ENCODE data around the gene DCAF10.
A peak's percentile ranks its signal among the peaks of the same experiment; 100 is the strongest.
"Not testable (repeated sequence)": the region's sequence is repeated elsewhere in the genome, so short reads cannot be mapped to it uniquely, and the experiment has no call there.

Gene DCAF10, protein sequence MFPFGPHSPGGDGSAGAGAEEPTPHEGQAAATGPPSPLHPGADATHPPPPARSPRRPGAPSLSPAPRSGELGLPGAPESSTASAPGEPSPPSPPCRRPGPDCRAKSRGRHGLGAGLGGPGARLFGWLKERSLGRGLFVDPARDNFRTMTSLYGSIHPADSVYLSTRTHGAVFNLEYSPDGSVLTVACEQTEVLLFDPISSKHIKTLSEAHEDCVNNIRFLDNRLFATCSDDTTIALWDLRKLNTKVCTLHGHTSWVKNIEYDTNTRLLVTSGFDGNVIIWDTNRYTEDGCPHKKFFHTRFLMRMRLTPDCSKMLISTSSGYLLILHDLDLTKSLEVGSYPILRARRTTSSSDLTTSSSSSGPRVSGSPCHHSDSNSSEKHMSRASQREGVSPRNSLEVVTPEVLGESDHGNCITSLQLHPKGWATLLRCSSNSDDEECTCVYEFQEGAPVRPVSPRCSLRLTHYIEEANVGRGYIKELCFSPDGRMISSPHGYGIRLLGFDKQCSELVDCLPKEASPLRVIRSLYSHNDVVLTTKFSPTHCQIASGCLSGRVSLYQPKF

DNA sequence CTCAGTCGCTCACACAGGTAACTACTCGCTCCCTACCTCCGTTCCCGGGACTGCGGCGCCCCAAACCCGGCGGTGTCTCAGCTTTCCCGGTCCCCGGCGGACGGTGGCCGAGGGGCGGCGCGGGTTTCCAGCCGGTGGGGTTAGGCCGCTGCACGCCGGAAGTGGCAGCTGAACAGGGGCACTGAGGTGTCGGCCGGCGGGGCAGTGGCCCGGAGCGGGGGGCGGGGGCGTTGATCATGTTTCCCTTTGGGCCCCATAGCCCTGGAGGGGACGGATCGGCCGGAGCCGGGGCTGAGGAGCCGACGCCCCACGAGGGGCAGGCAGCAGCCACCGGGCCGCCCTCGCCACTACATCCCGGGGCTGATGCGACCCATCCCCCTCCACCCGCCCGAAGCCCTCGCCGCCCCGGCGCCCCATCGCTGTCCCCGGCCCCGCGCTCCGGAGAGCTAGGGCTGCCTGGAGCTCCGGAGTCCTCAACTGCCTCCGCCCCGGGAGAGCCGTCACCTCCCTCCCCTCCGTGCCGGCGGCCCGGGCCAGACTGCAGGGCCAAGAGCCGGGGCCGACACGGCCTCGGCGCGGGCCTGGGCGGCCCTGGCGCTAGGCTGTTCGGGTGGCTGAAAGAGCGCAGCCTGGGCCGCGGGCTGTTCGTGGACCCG is at the start of gene DCAF10:
Gene DCAF10 (plus strand): TSS at position 167 of the 656 bp plus-strand sequence. CDS start 70 bp downstream, at position 237.
- peak; percentile 80 to 81 for DNase-seq (ENCODE audit: low read depth in 2 of 2)

DNA sequence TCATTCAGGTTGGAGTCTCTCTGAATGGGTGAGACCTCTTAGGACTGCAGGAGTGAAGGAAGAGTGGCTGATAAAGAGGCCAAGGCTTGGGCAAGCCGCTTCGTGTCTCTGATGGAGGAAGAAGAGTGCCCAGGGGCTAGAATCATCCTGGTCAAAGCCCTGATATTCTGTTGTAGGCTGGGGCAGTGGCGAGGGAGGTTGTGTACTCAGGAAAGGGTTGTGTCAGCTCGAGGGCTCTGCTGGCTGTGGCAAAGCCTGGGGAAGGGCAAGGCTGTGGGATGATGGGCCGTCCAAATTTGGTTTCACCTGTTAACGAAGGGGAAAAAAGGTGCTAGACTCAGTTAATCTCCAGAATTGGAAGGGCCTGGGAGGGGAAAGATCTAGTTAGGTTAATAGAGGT is 49.4 kb upstream of the DCAF10 start:
- no peak for DNase-seq (ENCODE audit: low read depth in 2 of 2)

DNA sequence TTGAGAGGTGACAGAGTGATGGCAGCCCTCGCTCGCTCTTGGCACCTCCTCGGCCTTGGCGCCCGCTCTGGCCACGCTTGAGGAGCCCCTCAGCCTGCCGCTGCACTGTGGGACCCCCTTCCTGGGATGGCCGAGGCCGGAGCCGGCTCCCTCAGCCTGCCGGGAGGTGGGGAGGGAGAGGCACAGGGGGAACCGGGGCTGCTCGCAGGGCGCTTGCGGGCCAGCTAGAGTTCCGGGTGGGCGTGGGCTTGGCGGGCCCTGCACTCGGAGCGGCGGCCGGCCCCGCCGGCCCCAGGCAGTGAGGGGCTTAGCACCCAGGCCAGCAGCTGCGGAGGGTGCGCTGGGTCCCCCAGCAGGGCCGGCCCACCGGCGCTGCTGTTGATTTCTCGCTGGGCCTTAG is 48.9 kb upstream of the DCAF10 start:
- not testable (repeated sequence) for DNase-seq (ENCODE audit: low read depth in 2 of 2)

DNA sequence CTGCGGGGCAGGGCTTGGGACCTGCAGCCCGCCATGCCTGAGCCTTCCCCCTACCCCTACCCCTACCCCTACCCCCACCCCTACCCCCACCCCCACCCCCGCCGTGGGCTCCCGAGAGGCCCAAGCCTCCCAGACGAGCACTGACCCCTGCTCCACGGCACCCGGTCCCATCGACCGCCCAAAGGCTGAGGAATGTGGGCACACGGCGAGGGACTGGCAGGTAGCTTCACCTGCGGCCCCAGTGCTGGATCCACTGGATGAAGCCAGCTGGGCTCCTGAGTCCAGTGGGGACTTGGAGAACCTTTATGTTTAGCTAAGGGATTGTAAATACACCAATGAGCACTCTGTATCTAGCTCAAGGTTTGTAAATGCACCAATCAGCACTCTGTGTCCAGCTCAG is 48.5 kb upstream of the DCAF10 start:
- DNase-seq (ENCODE audit: low read depth in 2 of 2): not testable (repeated sequence)

DNA sequence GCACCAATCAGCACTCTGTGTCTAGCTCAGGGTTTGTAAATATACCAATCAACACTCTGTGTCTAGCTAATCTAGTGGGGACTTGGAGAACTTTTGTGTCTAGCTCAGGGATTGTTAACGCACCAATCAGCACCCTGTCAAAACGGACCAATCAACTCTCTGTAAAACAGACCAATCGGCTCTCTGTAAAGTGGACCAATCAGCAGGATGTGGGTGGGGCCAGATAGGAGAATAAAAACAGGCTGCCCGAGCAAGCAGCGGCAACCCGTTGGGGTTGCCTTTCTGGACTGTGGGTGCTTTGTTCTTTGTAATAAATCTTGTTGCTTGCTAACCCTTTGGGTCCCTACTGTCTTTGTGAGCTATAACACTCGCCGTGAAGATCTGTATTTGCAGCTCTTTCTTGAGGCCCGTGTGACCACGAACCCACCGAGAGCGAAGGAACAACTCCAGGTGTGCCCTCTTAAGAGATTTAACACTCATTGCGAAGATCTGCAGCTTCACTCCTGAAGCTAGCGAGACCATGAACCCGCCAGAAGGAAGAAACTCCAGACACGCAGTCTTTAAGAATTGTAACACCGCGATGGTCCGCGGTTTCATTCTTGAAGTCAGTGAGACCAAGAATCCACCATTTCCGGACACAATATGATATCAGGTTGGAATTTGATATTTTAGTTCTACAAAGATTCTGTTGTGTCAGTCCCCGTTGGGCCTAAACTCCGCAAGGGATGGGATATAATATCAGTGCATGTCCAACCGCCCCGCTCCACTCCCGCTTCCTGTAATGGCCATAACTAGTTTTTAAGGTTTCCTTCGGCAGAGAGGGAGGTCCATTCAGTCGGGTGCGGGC is 47.7 kb upstream of the DCAF10 start:
- DNase-seq (ENCODE audit: low read depth in 2 of 2): no peak

DNA sequence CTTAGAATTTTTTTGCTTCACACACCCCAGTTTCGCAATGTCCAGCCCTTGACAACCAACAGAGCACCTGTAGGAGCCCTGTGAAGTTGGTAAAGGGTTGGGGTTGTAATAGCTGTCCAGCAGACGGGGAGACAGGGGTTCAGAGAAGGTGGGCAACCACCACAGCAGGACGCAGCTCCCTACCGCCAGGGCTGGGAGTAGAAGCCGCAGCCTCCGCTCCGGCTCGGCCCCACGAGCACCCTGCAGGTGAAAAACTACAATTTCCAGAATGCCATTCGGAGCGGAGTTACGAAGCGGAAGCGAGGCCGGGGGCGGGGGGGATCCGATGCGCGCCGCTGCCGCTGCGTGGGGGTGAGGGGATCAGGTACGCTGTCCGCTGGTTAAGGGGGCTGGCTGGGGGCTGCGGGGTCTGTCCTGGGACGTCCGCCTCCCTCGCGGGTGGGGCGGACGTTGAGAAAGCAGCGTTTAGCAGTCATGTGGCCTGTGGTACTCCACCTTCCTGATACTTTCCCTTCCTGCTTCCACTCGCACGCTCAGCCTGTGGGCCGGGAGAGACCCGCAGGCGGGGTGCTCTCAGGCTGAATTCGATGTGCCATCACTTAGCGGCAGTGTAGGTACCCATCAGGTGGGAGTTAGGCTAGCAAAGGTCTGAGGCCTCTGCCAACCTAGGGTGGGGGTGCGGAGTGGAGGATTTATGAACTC is 47.0 kb upstream of the DCAF10 start, which contains the start of gene TRMT10B:
Gene TRMT10B (plus strand): TSS at position 317 of the 702 bp plus-strand sequence. CDS start 8,127 bp downstream, outside the sequence.
- peak; percentile 20 to 32 for DNase-seq (ENCODE audit: low read depth in 2 of 2)

DNA sequence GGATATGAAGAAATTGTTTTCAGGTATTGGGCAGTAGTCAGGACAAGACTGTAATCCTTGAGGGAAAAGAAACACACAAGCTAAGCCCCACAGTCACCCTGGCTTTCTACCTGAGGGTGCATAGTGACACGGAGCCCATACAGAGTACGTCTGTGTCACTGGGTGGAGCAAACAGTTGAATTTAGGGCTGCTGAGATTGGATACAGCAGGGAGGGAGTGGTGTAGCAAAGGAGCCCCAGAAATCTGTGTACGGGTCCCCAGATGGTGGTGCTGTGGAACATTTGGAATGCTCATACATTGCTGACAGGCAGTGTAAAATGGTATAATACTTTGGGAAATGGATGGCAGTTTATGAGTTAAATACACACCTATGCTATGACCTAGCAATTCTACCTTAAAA is 41.9 kb upstream of the DCAF10 start:
- DNase-seq (ENCODE audit: low read depth in 2 of 2): no peak

DNA sequence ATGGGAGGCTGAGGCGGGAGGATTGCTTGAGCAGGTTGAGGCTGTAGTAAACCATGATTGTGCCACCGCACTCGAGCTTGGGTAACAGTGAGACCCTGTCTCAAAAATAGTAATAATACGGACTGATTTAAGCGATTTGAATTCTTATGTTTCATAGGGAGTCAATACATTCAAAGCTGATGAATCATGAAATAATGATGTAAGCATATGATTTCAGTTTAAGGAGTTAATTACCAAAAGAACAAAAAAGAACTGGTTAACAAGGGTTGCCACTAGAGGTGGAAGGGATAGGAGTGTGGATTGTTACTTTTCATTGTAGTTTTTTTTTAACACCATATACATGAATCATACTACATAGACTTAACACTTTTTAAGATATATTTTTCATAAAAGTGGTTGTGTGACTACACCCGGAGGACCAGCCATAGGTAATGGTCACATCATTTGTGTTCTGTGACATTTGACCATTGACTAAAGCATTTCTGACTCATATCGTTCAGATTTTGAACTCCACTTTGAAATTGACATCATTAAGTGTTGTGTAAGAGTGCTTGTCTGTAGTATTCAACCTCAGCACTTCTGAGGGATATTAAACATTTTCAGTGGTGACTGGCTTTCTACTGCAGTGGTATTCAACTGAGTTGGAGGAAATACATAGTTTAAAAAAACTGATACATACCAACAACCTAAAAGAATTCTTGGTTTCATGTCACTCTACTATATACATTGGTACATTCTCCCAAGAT is 40.0 kb upstream of the DCAF10 start:
- DNase-seq (ENCODE audit: low read depth in 2 of 2): no peak

DNA sequence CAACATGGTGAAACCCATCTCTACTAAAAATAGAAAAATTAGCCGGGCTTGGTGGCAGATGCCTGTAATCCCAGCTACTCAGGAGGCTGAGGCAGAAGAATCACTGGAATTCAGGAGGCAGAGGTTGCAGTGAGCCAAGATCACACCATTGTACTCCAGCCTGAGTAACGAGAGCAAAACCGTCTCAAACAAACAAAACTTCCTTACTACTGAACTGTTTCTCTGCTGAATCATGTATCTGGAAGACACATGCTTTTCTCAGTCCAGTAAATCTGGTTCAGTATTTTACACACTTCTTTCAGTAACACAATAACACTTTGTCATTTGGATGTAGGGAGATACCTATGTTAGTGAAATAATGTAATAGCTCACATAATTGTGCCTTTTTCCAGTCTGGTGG is 39.1 kb upstream of the DCAF10 start:
- no peak for DNase-seq (ENCODE audit: low read depth in 2 of 2)

DNA sequence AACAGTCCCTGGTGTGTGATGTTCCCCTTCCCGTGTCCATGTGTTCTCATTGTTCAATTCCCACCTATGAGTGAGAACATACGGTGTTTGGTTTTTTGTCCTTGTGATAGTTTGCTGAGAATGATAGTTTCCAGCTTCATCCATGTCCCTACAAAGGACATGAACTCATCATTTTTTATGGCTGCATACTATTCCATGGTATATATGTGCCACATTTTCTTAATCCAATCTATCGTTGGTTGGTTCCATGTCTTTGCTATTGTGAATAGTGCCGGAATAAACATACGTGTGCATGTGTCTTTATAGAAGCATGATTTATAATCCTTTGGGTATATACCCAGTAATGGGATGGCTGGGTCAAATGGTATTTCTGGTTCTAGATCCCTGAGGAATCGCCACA is 35.3 kb upstream of the DCAF10 start:
- not testable (repeated sequence) for DNase-seq (ENCODE audit: low read depth in 2 of 2)

DNA sequence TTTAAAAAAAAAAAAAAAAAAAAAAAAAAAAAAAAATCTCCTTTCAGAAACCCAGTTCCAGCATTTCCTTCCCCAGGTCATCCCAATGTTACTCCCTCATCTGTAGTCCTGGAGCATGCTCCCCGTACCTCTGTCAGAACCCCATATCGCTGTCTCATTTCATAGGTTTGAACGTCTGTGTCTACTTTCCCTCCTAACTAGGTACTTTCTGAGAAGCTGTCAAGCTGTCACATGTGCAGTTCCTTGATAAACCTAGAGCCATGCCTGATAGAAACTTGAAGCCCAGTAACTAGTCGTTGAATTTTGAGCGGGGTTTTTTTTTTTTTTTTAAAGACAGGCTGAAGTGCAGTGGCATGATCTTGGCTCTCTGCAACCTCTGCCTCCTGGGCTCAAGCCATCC is 31.3 kb upstream of the DCAF10 start:
- DNase-seq (ENCODE audit: low read depth in 2 of 2): no peak

DNA sequence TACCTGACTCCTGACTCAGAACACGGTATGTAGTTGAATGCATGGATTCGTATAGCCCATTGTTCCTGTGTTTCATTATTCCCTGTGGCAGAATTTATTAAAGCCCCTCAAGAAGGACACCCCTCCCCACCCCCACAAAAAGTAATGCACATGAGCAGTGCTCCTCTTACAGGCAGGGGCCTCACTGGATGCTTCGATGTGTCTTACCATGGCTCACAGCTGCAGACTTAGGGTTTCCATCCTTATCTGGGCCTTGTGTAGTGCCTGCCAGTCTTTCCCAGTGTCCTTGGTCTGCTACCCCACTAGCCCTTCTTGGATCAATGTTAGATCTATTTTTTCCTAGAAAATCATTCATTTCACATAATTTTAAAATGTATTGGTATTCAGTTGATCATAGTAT is 30.6 kb upstream of the DCAF10 start:
- no peak for DNase-seq (ENCODE audit: low read depth in 2 of 2)

DNA sequence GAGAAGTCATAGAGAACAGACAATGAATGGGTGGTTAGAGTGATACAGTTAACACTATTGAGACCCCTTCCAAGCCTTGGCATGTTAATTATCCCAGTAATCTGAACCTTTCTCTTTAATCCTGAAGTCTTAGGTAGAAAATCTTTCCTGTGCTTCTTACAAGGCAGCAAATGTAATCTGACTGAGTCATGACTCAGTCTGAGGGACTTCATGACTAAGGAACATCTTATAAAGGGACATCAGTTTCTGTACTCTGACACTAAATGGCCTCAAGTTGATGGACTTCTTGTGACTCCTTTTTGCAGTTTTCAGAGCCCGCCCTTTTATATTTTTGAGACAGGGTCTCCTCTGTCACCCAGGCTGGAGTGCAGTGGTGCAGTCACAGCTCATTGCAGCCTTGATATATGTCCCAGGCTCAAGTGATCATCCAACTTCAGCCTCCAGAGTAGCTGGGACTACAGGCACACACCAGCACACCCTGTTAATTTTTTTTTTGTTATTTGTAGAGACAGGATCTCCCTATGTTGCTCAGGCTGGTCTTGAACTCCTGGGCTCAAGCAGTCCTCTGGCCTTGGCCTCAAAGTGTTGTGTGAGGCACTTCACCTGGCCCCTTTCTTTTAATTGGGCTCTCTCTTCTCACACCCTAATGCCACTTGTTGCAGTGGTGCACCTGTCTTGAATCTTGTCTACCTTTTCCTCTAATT is 25.2 kb upstream of the DCAF10 start:
- DNase-seq (ENCODE audit: low read depth in 2 of 2): no peak

DNA sequence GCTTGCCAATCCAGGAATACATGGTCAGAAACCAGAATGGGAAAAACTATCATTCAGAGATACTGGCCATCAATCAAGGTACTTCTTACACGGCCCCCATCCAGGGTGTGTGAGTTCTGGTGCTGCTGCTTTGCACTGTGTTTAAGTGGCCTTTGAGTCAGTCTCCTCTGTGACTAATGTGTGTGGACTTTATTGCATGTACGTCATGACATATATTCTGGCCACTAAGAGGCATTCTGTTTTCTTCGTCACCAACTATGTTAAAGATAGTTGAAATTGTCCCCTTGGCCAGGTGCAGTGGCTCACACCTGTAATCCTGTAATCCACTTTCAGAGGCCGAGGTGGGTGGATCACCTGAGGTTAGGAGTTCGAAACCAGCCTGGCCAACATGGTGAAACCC is 24.3 kb upstream of the DCAF10 start:
- DNase-seq (ENCODE audit: low read depth in 2 of 2): no peak

DNA sequence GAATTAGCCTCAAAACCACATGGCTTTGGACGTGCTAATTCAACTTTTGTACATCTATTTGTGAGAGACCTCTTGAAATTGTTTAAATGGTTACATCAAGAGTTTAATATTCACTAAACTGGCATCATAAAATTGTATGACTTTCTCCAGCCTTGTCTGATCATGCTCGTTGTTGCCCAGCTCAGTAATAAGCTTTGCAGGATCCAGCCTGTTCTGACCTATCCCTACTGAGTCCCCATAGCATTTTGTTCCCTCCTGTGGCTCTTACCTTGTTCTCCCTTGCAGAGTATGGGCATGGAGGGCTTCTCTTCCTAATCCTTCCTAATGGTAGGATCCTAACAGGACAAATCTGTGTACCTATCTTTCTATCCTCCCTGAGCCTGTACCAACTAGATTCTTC is 22.1 kb upstream of the DCAF10 start:
- DNase-seq (ENCODE audit: low read depth in 2 of 2): no peak

DNA sequence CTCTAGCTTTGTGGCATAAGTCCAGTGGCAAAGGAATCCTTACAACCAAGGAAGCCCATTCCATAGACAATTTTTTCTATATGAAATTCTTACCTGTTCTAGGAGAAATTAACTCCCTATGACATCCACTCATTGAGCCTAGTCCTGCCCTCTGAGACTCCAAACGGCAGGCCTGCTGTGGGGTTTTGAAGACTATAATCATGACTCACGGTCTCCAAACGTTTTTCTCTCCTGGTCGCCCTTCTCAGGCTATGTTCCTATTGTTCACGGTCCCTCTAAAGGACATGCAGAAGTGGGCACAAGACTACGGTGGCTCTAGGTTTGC is 16.3 kb upstream of the DCAF10 start:
- DNase-seq (ENCODE audit: low read depth in 2 of 2): no peak

DNA sequence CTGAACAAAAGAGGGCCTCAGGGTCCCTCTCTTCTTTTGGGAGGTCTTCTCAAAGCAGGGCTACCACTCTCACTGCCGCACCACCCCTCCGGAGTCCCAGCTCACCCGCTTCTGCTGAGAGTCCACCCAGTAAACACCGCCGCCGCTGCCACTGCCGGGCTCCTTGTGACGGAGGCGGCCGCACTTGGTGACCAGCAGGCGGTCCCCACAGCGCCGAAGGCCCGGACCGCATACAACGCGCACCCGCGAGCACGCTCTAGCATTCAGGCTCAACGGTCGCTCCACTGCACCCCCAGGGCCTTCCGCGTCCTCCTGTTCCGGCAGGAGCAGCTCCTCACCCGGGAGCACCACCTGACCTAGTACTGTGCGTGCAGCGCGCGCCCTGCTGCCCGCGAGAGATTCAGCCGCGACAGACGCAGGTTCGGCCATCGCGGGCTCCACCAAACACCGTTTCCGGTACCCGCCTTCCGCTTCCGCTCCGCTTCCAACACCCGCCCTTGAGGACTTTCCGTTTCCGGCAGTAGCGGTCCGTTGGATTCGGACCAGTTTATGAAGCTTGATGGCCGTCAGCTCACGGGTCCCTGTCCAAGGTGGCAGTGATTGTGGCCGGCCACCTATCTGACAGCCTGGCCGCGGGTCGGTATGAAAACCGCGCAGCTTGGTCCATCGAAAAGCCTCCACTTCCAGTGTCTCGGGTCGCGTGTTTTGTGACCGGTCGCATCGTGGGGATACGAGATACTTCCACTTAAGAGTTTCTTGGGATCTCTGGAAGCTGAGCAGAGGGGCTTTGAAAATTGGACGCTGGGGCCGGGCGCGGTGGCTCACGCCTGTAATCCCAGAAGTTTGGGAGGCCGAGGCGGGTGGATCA is 15.7 kb upstream of the DCAF10 start, which contains the start of gene EXOSC3:
Gene EXOSC3 (minus strand): TSS at position 449 of the 868 bp plus-strand sequence. CDS start 20 bp downstream, at position 429.
- DNase-seq (ENCODE audit: low read depth in 2 of 2): peak; percentile 66 to 83

DNA sequence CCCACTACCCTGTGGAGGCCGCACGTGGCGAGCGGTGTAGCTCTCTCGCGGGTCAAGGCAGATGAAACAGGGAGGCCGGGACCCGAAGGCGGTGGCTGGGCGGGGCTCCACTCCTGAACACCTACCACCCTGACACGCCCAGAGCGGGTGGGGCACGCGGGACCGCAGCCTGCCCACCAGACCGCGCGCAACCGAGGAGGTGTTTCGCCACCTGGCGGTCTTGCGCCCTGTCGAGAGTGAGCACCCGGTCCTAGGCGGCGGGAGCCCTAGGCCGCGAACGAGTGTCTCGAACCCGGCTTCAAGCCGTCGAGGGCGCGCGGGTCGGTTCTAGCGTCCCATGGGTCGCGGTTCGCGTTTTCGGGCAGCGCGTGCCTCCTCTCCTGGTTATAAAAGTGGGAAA is 13.5 kb upstream of the DCAF10 start:
- no peak for DNase-seq (ENCODE audit: low read depth in 2 of 2)

DNA sequence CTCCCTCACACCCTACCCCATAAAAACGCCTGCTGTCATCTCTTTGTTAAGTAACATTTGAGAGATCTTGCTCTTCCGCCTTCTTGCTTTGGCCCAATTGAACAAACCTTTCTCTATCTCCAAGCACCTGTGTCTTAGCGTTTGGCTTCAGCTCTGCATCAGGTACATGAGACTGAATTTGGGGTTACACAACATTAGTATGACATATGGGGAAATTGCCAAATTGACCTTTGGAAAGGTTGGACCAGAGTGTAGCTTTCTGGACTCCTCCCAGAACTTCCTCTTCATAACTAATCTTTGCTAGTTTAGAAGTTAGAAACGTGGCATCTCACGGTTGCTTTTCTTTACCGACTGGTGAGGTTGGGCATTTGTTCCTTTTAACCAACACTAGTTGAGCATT is 12.3 kb upstream of the DCAF10 start:
- no peak for DNase-seq (ENCODE audit: low read depth in 2 of 2)

All from stimulated activated CD8-positive, alpha-beta memory T cell treated with anti-CD3 and anti-CD28 coated beads, Interleukin-7, amount 100 ng/mL, for 1 hour (primary cell).